GM12873 (cell line): ENCODE results near the gene FAM227B.

ENCODE experiments used
- CTCF ChIP-seq: IDR thresholded peaks from 2 replicates; pipeline ENCODE4 v1.5.1; 2012; ENCODE audit warnings: low read depth, mild to moderate bottlenecking, moderate library complexity, low read length, control low read depth; ENCODE audit not compliant: insufficient read depth; ENCODE audit errors: missing control alignments

The FAM227B gene

GRCh38 chr15:49624056-49624455 lies 3.4 kb upstream of the FAM227B start:
- no peak for TF ChIP-seq CTCF

GRCh38 chr15:49622561-49622960 lies 1.9 kb upstream of the FAM227B start:
- TF ChIP-seq CTCF: no peak

- TF ChIP-seq CTCF: no peak
Observed at GRCh38 chr15:49621887-49622286, 1.3 kb upstream of the FAM227B start.

GRCh38 chr15:49621401-49621811 lies 788 bp upstream of the FAM227B start:
- no peak for TF ChIP-seq CTCF

- no peak for TF ChIP-seq CTCF
Observed at GRCh38 chr15:49620199-49620598, 419 bp downstream of the FAM227B start.

GRCh38 chr15:49619226-49619625 lies 1.4 kb downstream of the FAM227B start:
- TF ChIP-seq CTCF: no peak

- TF ChIP-seq CTCF: no peak
Observed at GRCh38 chr15:49610157-49610918, 10.3 kb downstream of the FAM227B start.
